Measurements from ENCODE around the gene NXPH3.

The NXPH3 gene

GRCh38 chr17:49576088-49576916 lies 631 bp downstream of the NXPH3 start:
- peak; percentile 85 for DNase-seq (ENCODE audit: low read depth, low spot score)

GRCh38 chr17:49576917-49577649 lies 1.4 kb downstream of the NXPH3 start:
- no peak for DNase-seq (ENCODE audit: low read depth, low spot score)

- DNase-seq (ENCODE audit: low read depth, low spot score): no peak
Observed at GRCh38 chr17:49577650-49577934, 1.9 kb downstream of the NXPH3 start.

GRCh38 chr17:49577963-49578362 lies 2.3 kb downstream of the NXPH3 start:
- no peak for DNase-seq (ENCODE audit: low read depth, low spot score)

- DNase-seq (ENCODE audit: low read depth, low spot score): no peak
Observed at GRCh38 chr17:49578414-49578813, 2.7 kb downstream of the NXPH3 start.

- no peak for DNase-seq (ENCODE audit: low read depth, low spot score)
Observed at GRCh38 chr17:49578952-49579500, 3.4 kb downstream of the NXPH3 start.

GRCh38 chr17:49579522-49579921 lies 3.9 kb downstream of the NXPH3 start:
- no peak for DNase-seq (ENCODE audit: low read depth, low spot score)

GRCh38 chr17:49580055-49580721 lies 4.5 kb downstream of the NXPH3 start:
- DNase-seq (ENCODE audit: low read depth, low spot score): no peak

GRCh38 chr17:49580981-49581647 lies 5.4 kb downstream of the NXPH3 start:
- no peak for DNase-seq (ENCODE audit: low read depth, low spot score)

GRCh38 chr17:49581648-49581998 lies 6.0 kb downstream of the NXPH3 start:
- DNase-seq (ENCODE audit: low read depth, low spot score): no peak

GRCh38 chr17:49582055-49582722 lies 6.5 kb downstream of the NXPH3 start:
- DNase-seq (ENCODE audit: low read depth, low spot score): no peak

- DNase-seq (ENCODE audit: low read depth, low spot score): no peak
Observed at GRCh38 chr17:49582789-49583188, 7.1 kb downstream of the NXPH3 start.

- DNase-seq (ENCODE audit: low read depth, low spot score): no peak
Observed at GRCh38 chr17:49583226-49583625, 7.6 kb downstream of the NXPH3 start.

GRCh38 chr17:49583889-49584288 lies 8.2 kb downstream of the NXPH3 start:
- no peak for DNase-seq (ENCODE audit: low read depth, low spot score)

GRCh38 chr17:49585422-49586027 lies 9.9 kb downstream of the NXPH3 start:
- peak; percentile 81 for DNase-seq (ENCODE audit: low read depth, low spot score)

GRCh38 chr17:49587366-49588073 lies 11.8 kb downstream of the NXPH3 start:
- DNase-seq (ENCODE audit: low read depth, low spot score): no peak

GRCh38 chr17:49588312-49588711 lies 12.6 kb downstream of the NXPH3 start:
- DNase-seq (ENCODE audit: low read depth, low spot score): no peak

GRCh38 chr17:49588726-49589576 lies 13.3 kb downstream of the NXPH3 start:
- DNase-seq (ENCODE audit: low read depth, low spot score): no peak

GRCh38 chr17:49589577-49589927 lies 13.9 kb downstream of the NXPH3 start:
- DNase-seq (ENCODE audit: low read depth, low spot score): no peak

Measured in ELF-1 (cell line).